HepG2 (cell line): ENCODE results near the gene CBFA2T2. TPM values are rescaled to one million over a fixed set of nuclear protein-coding genes. Genes with fewer than 3 reads are reported as not detected.
A peak's percentile ranks its signal among the peaks of the same experiment; 100 is the strongest.

ENCODE experiments used
- ATAC-seq: fragments of 200-7000 bp; cut with Tn5 transposase; 3 replicates; pipeline ENCODE4 v1.9.1; 2020; ENCODE audit warnings: mild to moderate bottlenecking, moderate library complexity
- BruUV-seq: library from RNA; stranded (reverse); fragments of 400-500 nt; replicated peaks from 2 replicates; lab custom pipeline; 2021; lab: Mats Ljungman, UMichigan
- CTCF ChIA-PET: fragments of 300-600 bp; formaldehyde crosslinking; extraction: SDS; loops from one replicate; lab custom pipeline; 2021; ENCODE audit warnings: low total read pairs, inconsistent platforms, low intra/inter-chr PET ratio; lab: Yijun Ruan, JAX
- POLR2A ChIA-PET: fragments of 350-600 bp; sonication (Branson Sonifier 250); formaldehyde crosslinking; loops from one replicate; lab custom pipeline; 2020; ENCODE audit warnings: antibody characterized with exemption, inconsistent platforms; lab: Yijun Ruan, JAX
- DNase-seq: peaks from one replicate; pipeline ENCODE4 v3.0.0-alpha.2; 2015; ENCODE audit warnings: low spot score
- FAIRE-seq: peaks from 3 replicates; lab custom pipeline; 2011; peaks lifted over from hg19 to GRCh38; lab: Jason Lieb, UNC
- H2AFZ ChIP-seq: one replicate; pipeline ENCODE4 v1.6.1; 2011; ENCODE audit warnings: low read length, inconsistent platforms
- H3K27ac ChIP-seq: fragments of 300-600 bp; 3 replicates; pipeline ENCODE4 v1.8.0; 2011; ENCODE audit warnings: mixed run types, mild to moderate bottlenecking, mixed read lengths, low read length, inconsistent platforms; ENCODE audit not compliant: insufficient read depth; ENCODE audit errors: extremely low read length
- H3K27me3 ChIP-seq, 2 experiments: fragments of 200-600 bp in 1 of 2; 2 replicates in 1 of 2; 3 replicates in 1 of 2; pipeline versions ENCODE4 v1.6.0 to v1.8.0; 2011; ENCODE audit warnings: low read length in 2 of 2, mild to moderate bottlenecking in 2 of 2, moderate library complexity in 2 of 2, inconsistent platforms in 1 of 2; ENCODE audit not compliant: insufficient read depth in 2 of 2, control insufficient read depth in 1 of 2
- H3K36me3 ChIP-seq, 2 experiments: fragments of 200-600 bp in 1 of 2; replicated peaks in 1 of 2; 2 replicates in 1 of 2; 3 replicates in 1 of 2; pipeline versions ENCODE4 v1.5.1 to v1.8.0; 2011; ENCODE audit warnings: low read length in 2 of 2, inconsistent platforms in 1 of 2; ENCODE audit not compliant: insufficient read depth in 2 of 2, control insufficient read depth in 1 of 2
- H3K4me1 ChIP-seq: 2 replicates; pipeline ENCODE4 v1.5.1; 2012; ENCODE audit warnings: low read length, inconsistent platforms; ENCODE audit not compliant: insufficient read depth
- H3K4me2 ChIP-seq: 2 replicates; pipeline ENCODE4 v1.6.0; 2011; ENCODE audit warnings: low read depth, low read length, inconsistent platforms
- H3K4me3 ChIP-seq, 3 experiments: fragments of 200-600 bp in 1 of 3; sonication (generic), shearing (Covaris generic) in 1 of 3; replicated peaks in 1 of 3; 2 replicates each; pipeline ENCODE4 v1.5.1; 2011 to 2016; ENCODE audit warnings: low read length in 3 of 3, inconsistent platforms in 2 of 3, low read depth in 2 of 3, mild to moderate bottlenecking in 2 of 3, control low read depth in 1 of 3, mixed read lengths in 1 of 3; ENCODE audit not compliant: insufficient read depth in 1 of 3
- H3K79me2 ChIP-seq: one replicate; pipeline ENCODE4 v1.6.1; 2011; ENCODE audit warnings: low read length, inconsistent platforms; ENCODE audit not compliant: insufficient read depth
- H3K9ac ChIP-seq: 2 replicates; pipeline ENCODE4 v1.6.0; 2011; ENCODE audit warnings: mild to moderate bottlenecking, low read depth, low read length, inconsistent platforms; ENCODE audit not compliant: insufficient read depth
- H3K9me3 ChIP-seq: 2 replicates; pipeline ENCODE4 v1.5.1; 2012; ENCODE audit warnings: mild to moderate bottlenecking, low read length
- H4K20me1 ChIP-seq: 2 replicates; pipeline ENCODE4 v1.6.0; 2011; ENCODE audit warnings: inconsistent platforms, mild to moderate bottlenecking, low read length, moderate library complexity; ENCODE audit not compliant: insufficient read depth
- ATF7 ChIP-seq, 2 experiments: fragments of 450-650 bp in 1 of 2; sonication (generic) in 1 of 2; formaldehyde crosslinking in 1 of 2; IDR thresholded peaks; 2 replicates each; pipeline versions ENCODE4 v1.4.0 to v1.6.1; 2016 to 2020; ENCODE audit warnings: antibody characterized with exemption in 1 of 2, mild to moderate bottlenecking in 1 of 2, missing genetic modification reagents in 1 of 2
- DNMT3B ChIP-seq: conservative IDR thresholded peaks from 2 replicates; pipeline ENCODE4 v1.6.1; 2016; ENCODE audit warnings: missing biosample characterization, control low read depth
- ETV5 ChIP-seq: IDR thresholded peaks from 2 replicates; pipeline ENCODE4 v1.6.1; 2018; ENCODE audit warnings: missing biosample characterization, missing genetic modification reagents, inconsistent platforms, borderline replicate concordance
- GATAD2A ChIP-seq: IDR thresholded peaks from 2 replicates; pipeline ENCODE4 v1.6.1; 2016
- ISL2 ChIP-seq: sonication (generic); formaldehyde crosslinking; IDR thresholded peaks from 2 replicates; pipeline ENCODE4 v1.5.0; 2020; ENCODE audit warnings: missing genetic modification reagents
- NFE2L2 ChIP-seq: fragments of 150-350 bp; IDR thresholded peaks from 2 replicates; pipeline ENCODE4 v1.6.1; 2014; ENCODE audit warnings: low read length
- TBX3 ChIP-seq: fragments of 450-650 bp; IDR thresholded peaks from 2 replicates; pipeline ENCODE4 v1.6.1; 2017; ENCODE audit warnings: antibody characterized with exemption, mild to moderate bottlenecking, inconsistent platforms, borderline replicate concordance
- ZBTB21 ChIP-seq: sonication (generic); formaldehyde crosslinking; IDR thresholded peaks from 2 replicates; pipeline ENCODE4 v1.4.0; 2020; ENCODE audit warnings: missing genetic modification reagents
- ZFP91 ChIP-seq: sonication (generic); formaldehyde crosslinking; IDR thresholded peaks from 2 replicates; pipeline ENCODE4 v1.9.0; 2022; ENCODE audit warnings: missing genetic modification reagents, mild to moderate bottlenecking, borderline replicate concordance
- ZKSCAN8 ChIP-seq: IDR thresholded peaks from 2 replicates; pipeline ENCODE4 v1.6.1; 2016; ENCODE audit warnings: borderline replicate concordance, missing genetic modification reagents, missing compliant biosample characterization
- ZMYM2 ChIP-seq: sonication (generic); formaldehyde crosslinking; IDR thresholded peaks from 2 replicates; pipeline ENCODE4 v1.8.0; 2022; ENCODE audit warnings: mild to moderate bottlenecking, missing genetic modification reagents
- ZMYM4 ChIP-seq: sonication (generic); formaldehyde crosslinking; IDR thresholded peaks from 2 replicates; pipeline ENCODE4 v1.8.1; 2023; ENCODE audit warnings: mild to moderate bottlenecking, missing genetic modification reagents
- ZNF260 ChIP-seq: sonication (generic); formaldehyde crosslinking; IDR thresholded peaks from 2 replicates; pipeline ENCODE4 v1.4.0; 2020; ENCODE audit warnings: missing genetic modification reagents, low read depth, mild to moderate bottlenecking, borderline replicate concordance
- ZNF275 ChIP-seq: sonication (generic); formaldehyde crosslinking; IDR thresholded peaks from 2 replicates; pipeline ENCODE4 v1.8.0; 2022; ENCODE audit warnings: missing genetic modification reagents, mild to moderate bottlenecking, inconsistent platforms, borderline replicate concordance
- ZNF331 ChIP-seq: sonication (generic); formaldehyde crosslinking; IDR thresholded peaks from 2 replicates; pipeline ENCODE4 v1.4.0; 2020; ENCODE audit warnings: missing genetic modification reagents
- ZNF768 ChIP-seq: sonication (generic); formaldehyde crosslinking; IDR thresholded peaks from 2 replicates; pipeline ENCODE4 v1.4.0; 2020; ENCODE audit warnings: missing genetic modification reagents
- WGBS: methylation state at CpG from one replicate; pipeline ENCODE4 v1.1.6; 2017; ENCODE audit warnings: low lambda C conversion rate; 5-methylcytosine and 5-hydroxymethylcytosine counted together
- in situ Hi-C: cut with HindIII; loops from 2 replicates; pipeline ENCODE4 v1.10.0; 2017; ENCODE audit warnings: low pct_unique_long_range_greater_than_20kb; ENCODE audit not compliant: extremely low pct_ligation_motif_present
- intact Hi-C: fragments of 100-400 bp; cut with micrococcal nuclease; formaldehyde crosslinking; loops from one replicate; pipeline ENCODE4 v1.10.0; 2022; ENCODE audit not compliant: unreplicated experiment
- polyA plus RNA-seq, 8 experiments: library from polyadenylated mRNA; depleted of rRNA in 3 of 8; stranded (reverse) in 7 of 8; unstranded in 1 of 8; fragments of >200 nt; fragmentation: Illumina TruSeq in 4 of 8; extraction: Trizol in 4 of 8; gene quantifications; 2 replicates each; pipeline versions ENCODE4 v1.2.1 to v1.2.3, GENCODE V29; 2011 to 2016; ENCODE audit warnings: low read depth in 4 of 8, missing spikeins in 1 of 8, mixed read lengths in 1 of 8; ENCODE audit not compliant: insufficient read depth in 1 of 8
- total RNA-seq, 5 experiments: library from RNA; depleted of rRNA; stranded (reverse); fragments of >200 nt; fragmentation: Illumina TruSeq; extraction: Trizol; gene quantifications; 2 replicates each; pipeline ENCODE4 v1.2.3, GENCODE V29; 2016; ENCODE audit warnings: low read depth in 1 of 5
- TF ChIP-seq, protein P1 (sequence below): sonication (generic); formaldehyde crosslinking; IDR thresholded peaks from 2 replicates; pipeline ENCODE4 v1.4.0; 2020; ENCODE audit warnings: missing genetic modification reagents

Gene CBFA2T2
- total and polyA plus RNA-seq, 2 of the 13 experiments (the other 11 are each of a cell fraction or from before 2014, with no cell fraction given), result 6.3 to 21.2 TPM

DNA sequence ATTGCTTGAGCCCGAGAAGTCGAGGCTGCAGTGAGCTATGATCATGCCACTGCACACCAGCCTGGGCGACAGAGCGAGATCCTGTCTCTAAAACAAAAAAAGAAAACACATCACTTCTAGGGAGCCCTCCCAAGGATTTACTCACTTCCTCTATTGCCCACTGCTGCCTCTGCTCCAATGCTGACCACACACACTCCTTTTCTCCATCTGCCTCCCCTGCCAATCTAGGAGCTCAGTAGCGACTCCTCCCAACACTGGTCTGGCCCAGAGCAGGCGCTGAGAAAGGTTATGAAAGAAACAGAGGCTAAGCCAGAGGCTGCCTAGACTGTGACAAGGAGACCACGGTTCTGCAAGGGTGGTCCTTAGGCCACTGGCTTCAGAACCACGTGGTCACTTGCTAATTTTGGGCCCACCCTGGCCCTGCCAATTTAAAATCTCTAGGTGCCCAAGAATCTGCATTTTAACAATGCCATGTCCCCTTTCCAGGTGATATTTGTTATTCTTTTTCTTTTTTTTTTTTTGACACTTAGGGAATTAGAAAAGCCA is 197.5 kb downstream of the CBFA2T2 start (continued):
- TF ChIP-seq ZFP91 (CRISPR knock-in tag) (no peak), ZBTB21 (CRISPR knock-in tag) (no peak), NFE2L2 (no peak), ZMYM2 (CRISPR knock-in tag) (peak; percentile 30; the same call in 1 of the 2 replicates), ZNF768 (CRISPR knock-in tag) (no peak), ZNF260 (CRISPR knock-in tag) (no peak), ZNF331 (CRISPR knock-in tag) (peak; percentile 8; the same call in 1 of the 2 replicates), ETV5 (CRISPR knock-in tag) (0 out of 2 replicates have a peak, but pooled peaks have one; percentile 18)

GRCh38 chr20:33687993-33688937 is 198.4 kb downstream of the CBFA2T2 start:
- Histone ChIP-seq H3K27me3 (no peaks in the 10 kb centered on the region), H3K27ac (no peak overlapping the region), H3K36me3 (no peaks in the 10 kb centered on the region), H2AFZ (peak overlapping the region; percentile 23), H4K20me1 (no peaks in the 10 kb centered on the region), H3K79me2 (peaks cover 18% of the 10 kb centered on the region), H3K4me3 (peak overlapping the region in 1 of 3 experiments; percentile 1; a peak in 1 of 6 replicates), H3K9ac (peak overlapping the region; percentile 12; the same call in 1 of the 2 replicates), H3K9me3 (no peaks in the 10 kb centered on the region), H3K4me1 (peaks cover 75% of the 10 kb centered on the region), H3K4me2 (peak overlapping the region; percentile 47)
- WGBS, result 50% methylated on average over 3 of the region's 3 CpGs
- no peak for DNase-seq
- in situ Hi-C loops (no loop called here), intact Hi-C loops (loop anchor here (2.0 to 5.0 kb wide), 3 partner anchors 15 to 124 kb away; partner anchors contain the start of gene CHMP4B)
- no TSS peak for BruUV-seq
- ChIA-PET CTCF (no interaction called here), POLR2A (interaction anchor here (0.7 to 1.2 kb wide), 4 partner anchors 14 to 424 kb away, joined by 3 to 4 read pairs (median 3); partner anchors contain the start of gene EIF2S2)
- ATAC-seq, result no peak
- FAIRE-seq, result no peak
- peak; percentile 98 for TF ChIP-seq ZKSCAN8 (CRISPR knock-in tag)
- TF ChIP-seq ISL2 (CRISPR knock-in tag), result no peak
- TF ChIP-seq TBX3, result no peak
- TF ChIP-seq ATF7 (IDR thresholded peaks at IDR 0.05), result no peak
- TF ChIP-seq ATF7 (CRISPR knock-in tag; IDR thresholded peaks at IDR 0.05), result no peak
- TF ChIP-seq ZNF275, result no peak
- TF ChIP-seq GATAD2A (CRISPR knock-in tag), result no peak
- no peak for TF ChIP-seq DNMT3B (CRISPR knock-in tag)
- TF ChIP-seq ZMYM4 (CRISPR knock-in tag), result no peak
- TF ChIP-seq, protein P1, sequence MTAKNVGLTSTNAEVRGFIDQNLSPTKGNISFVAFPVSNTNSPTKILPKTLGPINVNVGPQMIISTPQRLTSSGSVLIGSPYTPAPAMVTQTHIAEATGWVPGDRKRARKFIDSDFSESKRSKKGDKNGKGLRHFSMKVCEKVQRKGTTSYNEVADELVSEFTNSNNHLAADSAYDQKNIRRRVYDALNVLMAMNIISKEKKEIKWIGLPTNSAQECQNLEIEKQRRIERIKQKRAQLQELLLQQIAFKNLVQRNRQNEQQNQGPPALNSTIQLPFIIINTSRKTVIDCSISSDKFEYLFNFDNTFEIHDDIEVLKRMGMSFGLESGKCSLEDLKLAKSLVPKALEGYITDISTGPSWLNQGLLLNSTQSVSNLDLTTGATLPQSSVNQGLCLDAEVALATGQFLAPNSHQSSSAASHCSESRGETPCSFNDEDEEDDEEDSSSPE (CRISPR knock-in tag), result 0 out of 2 replicates have a peak, but pooled peaks have one; percentile 15
